ENCODE results near the gene JAKMIP3. TPM values are rescaled to one million over a fixed set of nuclear protein-coding genes. Genes with fewer than 3 reads are reported as not detected.

JAKMIP3 gene
- total RNA-seq, 1 experiment from 2014 or later: not detected

DNA sequence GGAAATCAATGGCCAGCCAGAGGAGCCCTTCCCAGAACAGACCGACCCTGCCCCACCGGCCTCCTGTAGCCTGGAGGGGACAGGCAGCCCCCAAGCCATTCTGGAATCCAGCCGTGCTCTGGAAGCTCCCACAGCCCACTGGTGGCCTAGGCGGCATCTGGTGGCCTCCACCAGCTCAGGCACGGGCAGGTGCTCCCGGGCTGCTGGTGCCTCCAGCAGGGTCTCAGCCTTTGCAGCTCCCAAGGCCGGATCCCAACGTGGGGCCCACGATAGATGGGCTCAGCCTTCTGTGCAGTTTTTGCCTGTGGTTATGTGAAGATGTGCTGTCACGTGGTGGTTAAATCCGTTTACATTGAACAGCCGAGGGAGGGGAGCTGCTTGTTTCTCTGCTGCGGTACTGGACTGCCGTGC, 44.4 kb downstream of the JAKMIP3 start:
- no peak for DNase-seq (ENCODE audit: low read depth)

GRCh38 chr10:132110713-132111112, 45.0 kb downstream of the JAKMIP3 start:
- no peak for DNase-seq (ENCODE audit: low read depth)

DNA sequence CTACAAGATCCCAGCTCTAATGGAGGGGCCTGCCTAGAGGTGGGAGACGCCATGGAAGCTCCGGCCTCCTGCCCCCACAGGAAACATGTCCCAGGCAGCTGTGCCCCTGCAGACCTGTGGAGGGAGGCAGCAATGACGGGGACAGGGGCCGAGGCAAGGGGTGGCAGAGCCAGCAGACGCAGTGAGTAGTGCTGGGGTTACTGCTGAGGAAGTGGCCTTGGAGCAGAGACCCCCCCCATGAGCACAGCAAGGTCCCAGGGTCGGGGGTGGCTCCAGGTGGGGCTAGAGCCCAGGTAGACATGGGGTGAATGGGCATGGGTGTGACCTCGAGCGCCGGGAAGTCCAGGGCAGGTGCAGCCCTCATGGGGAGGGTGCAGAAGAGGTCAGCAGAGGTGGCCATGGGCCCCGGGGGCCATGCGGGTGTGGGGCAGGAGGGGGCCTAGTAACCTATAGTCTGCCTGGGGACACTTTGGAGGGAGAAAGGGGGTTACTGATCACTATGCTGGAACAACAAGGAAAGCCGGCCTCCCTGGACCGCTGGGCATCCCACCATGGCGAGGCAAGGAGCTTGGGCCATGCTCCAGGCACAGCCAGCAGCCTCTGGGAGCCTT, 45.5 kb downstream of the JAKMIP3 start:
- no peak for DNase-seq (ENCODE audit: low read depth)

- no peak for DNase-seq (ENCODE audit: low read depth)
Measured at GRCh38 chr10:132111871-132112341, 46.2 kb downstream of the JAKMIP3 start.

DNA sequence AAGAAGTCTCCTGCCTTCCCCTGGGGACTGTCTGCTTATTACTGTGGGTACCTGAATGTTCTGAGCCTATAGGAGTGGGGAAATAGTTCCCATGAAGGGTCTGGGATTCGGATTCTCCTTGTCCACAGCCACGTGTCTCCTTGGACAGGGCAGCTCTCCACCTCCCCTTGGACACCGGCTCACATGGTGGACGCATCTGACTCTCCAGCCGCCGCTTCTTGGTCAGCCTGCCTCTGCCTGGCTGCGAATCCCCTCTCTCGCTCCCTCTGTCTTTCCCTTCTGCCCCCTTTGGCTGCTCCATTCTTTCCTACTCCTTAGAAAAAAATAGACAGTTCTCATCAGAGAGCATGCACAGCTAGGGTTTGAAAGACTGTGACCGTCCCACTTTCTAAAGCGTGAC, 46.9 kb downstream of the JAKMIP3 start:
- no peak for DNase-seq (ENCODE audit: low read depth)

DNA sequence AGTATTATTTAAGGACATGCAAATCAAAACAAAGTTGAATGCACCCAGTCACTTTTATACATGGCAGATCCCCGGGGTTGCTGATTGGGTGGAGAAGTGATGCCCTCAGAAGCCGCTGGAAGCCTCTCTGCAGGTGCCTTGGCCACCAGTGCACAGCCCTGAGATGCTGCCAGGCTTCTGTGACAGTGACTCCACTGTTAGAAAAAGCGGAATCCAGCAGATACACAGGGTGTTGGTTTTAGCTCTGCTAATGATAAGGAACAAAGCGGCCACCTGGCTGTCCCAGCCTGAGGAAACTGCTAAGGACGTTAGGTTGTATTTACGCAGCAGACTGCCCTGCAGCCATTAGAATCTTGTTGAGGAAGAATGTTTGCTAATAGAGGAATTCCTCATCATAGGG, 47.5 kb downstream of the JAKMIP3 start:
- DNase-seq (ENCODE audit: low read depth): no peak

DNA sequence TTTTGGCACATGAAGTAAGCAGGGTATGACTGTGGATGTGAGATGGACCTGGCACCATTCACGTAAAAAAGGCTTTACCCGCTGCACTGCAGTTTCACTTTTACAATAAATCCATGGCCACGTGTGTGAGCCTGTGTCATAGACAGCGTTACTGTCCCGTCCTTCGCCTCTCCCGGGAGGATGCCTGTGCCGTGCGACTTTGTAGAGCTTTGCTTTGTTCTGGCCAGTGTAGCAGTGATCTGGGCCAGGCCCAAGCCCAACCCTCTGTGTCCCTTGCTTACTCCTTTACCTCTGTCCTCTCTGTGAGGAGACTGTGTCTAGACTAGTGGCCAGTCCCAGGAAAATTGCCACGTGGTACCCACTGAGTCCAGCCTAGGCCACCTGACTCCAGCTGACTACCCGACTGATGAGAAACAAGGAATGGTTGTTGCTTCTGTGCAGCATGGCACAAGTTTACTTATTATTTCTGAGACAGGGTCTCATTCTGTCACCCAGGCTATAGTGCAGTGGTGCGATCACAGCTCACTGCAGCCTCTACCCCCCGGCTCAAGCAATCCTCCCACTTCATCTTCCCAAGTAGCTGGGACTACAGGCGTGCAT, 48.1 kb downstream of the JAKMIP3 start:
- DNase-seq (ENCODE audit: low read depth): no peak

DNA sequence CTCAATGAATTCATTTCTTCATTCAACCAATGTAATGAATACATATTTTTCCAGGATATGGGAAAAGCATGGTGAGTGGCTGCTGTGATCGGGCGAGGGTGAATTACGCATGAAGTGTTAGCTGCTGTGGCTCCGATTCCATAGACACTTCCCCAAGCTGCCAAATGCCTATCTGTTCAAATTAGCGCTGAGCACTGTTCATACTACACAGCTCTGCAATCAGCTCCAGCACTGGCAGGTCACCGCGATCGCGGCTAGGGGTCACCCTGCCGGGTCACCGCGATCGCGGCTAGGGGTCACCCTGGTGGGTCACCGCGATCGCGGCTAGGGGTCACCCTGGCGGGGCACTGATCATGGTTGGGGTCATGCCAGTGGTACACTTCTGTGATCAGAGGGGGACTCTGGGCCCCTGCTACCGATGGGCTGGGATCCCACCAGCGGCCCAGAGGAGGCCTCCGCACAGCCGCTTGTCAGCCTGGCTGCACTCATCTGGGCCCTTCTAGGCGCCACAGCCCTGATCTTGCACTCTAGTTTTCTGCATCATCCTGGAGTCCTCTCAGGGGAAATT, 49.3 kb downstream of the JAKMIP3 start:
- no peak for DNase-seq (ENCODE audit: low read depth)

Other genes starting within 250 kb of the JAKMIP3 start
- 24.8 and 35.3 TPM in 2 replicates for gene PPP2R2D, start 164.9 kb upstream of the JAKMIP3 start, total RNA-seq (2014; rRNA removed; shearing (Covaris generic))
- gene BNIP3, start 84.0 kb upstream of the JAKMIP3 start, total RNA-seq (2014; rRNA removed; shearing (Covaris generic)): 314 and 385 TPM in 2 replicates
- 0.88 and 1.6 TPM in 2 replicates for gene DPYSL4, start 121.0 kb downstream of the JAKMIP3 start, total RNA-seq (2014; rRNA removed; shearing (Covaris generic))
- 16.6 and 16.7 TPM in 2 replicates for gene STK32C, start 242.0 kb downstream of the JAKMIP3 start, total RNA-seq (2014; rRNA removed; shearing (Covaris generic))

Measured in RPMI7951 (cell line).